H1 (cell line): ENCODE data around the gene ATF7IP. TPM values are rescaled to one million over a fixed set of nuclear protein-coding genes. Genes with fewer than 3 reads are reported as not detected.

Source experiments
- CTCF ChIA-PET: fragments of 300-600 bp; sonication (Branson Sonifier 250); formaldehyde crosslinking; loops from one replicate; lab custom pipeline; 2021; ENCODE audit not compliant: partially characterized antibody; lab: Charles Lee
- POLR2A ChIA-PET: fragments of 300-600 bp; sonication (Branson Sonifier 250); formaldehyde crosslinking; loops from one replicate; lab custom pipeline; 2021; ENCODE audit warnings: inconsistent platforms; ENCODE audit not compliant: partially characterized antibody; lab: Charles Lee
- DNase-seq, 2 experiments: peaks; one replicate each; pipeline versions ENCODE4 v3.0.0 to v3.0.0-alpha.2; 2010 to 2022; ENCODE audit warnings: low spot score in 2 of 2, low read depth in 1 of 2, mixed read lengths in 1 of 2
- FAIRE-seq: peaks from 2 replicates; lab custom pipeline; 2011; peaks lifted over from hg19 to GRCh38; lab: Jason Lieb, UNC
- H2AFZ ChIP-seq: 2 replicates; pipeline ENCODE4 v1.8.1; 2012; ENCODE audit warnings: low read length, inconsistent platforms
- H2AK5ac ChIP-seq: 2 replicates; pipeline ENCODE4 v1.6.1; 2013; ENCODE audit warnings: low read depth, low read length
- H2BK120ac ChIP-seq: replicated peaks from 2 replicates; pipeline ENCODE3; 2013; ENCODE audit warnings: low read depth, low read length, inconsistent platforms
- H2BK12ac ChIP-seq: 2 replicates; pipeline ENCODE4 v1.6.1; 2013; ENCODE audit warnings: low read depth, low read length
- H2BK15ac ChIP-seq: 2 replicates; pipeline ENCODE4 v1.6.1; 2013; ENCODE audit warnings: low read length
- H2BK20ac ChIP-seq: 2 replicates; pipeline ENCODE4 v1.6.1; 2013; ENCODE audit warnings: low read length
- H2BK5ac ChIP-seq: 2 replicates; pipeline ENCODE4 v1.6.1; 2013; ENCODE audit warnings: low read depth, low read length
- H3K14ac ChIP-seq: 2 replicates; pipeline ENCODE4 v1.6.1; 2013; ENCODE audit warnings: inconsistent platforms; ENCODE audit not compliant: insufficient read length
- H3K18ac ChIP-seq: 2 replicates; pipeline ENCODE4 v1.6.1; 2013; ENCODE audit warnings: low read length; ENCODE audit errors: extremely low read depth
- H3K23ac ChIP-seq: 2 replicates; pipeline ENCODE4 v1.6.1; 2013; ENCODE audit warnings: inconsistent platforms; ENCODE audit not compliant: insufficient read length
- H3K23me2 ChIP-seq: 2 replicates; pipeline ENCODE4 v1.6.1; 2013; ENCODE audit warnings: low read depth, low read length
- H3K27ac ChIP-seq: 2 replicates; pipeline ENCODE4 v1.6.1; 2011; ENCODE audit warnings: low read depth, low read length, inconsistent platforms
- H3K27me3 ChIP-seq, 4 experiments: replicated peaks in 1 of 4; 1 replicate in 1 of 4; 2 replicates in 3 of 4; pipeline versions ENCODE4 v1.6.1 to v1.8.1; 2011 to 2013; ENCODE audit warnings: low read length in 3 of 4, mild to moderate bottlenecking in 3 of 4, inconsistent platforms in 2 of 4, mixed read lengths in 2 of 4, moderate library complexity in 1 of 4; ENCODE audit not compliant: control insufficient read depth in 3 of 4, insufficient read depth in 3 of 4; ENCODE audit errors: extremely low read depth in 1 of 4
- H3K36me3 ChIP-seq, 4 experiments: 2 replicates each; pipeline versions ENCODE4 v1.6.1 to v1.8.1; 2011 to 2013; ENCODE audit warnings: mild to moderate bottlenecking in 4 of 4, low read length in 3 of 4, moderate library complexity in 2 of 4, control low read depth in 1 of 4, inconsistent platforms in 1 of 4; ENCODE audit not compliant: insufficient read depth in 4 of 4, control insufficient read depth in 2 of 4
- H3K4ac ChIP-seq: replicated peaks from 2 replicates; pipeline ENCODE3; 2013; ENCODE audit warnings: low read length, low read depth, mixed read lengths, inconsistent platforms; ENCODE audit not compliant: insufficient read length
- H3K4me1 ChIP-seq, 4 experiments: replicated peaks in 1 of 4; 1 replicate in 1 of 4; 2 replicates in 3 of 4; pipeline versions ENCODE4 v1.6.1 to v1.8.1; 2011 to 2013; ENCODE audit warnings: low read length in 3 of 4, inconsistent platforms in 2 of 4, mixed read lengths in 1 of 4; ENCODE audit not compliant: insufficient read depth in 4 of 4, control insufficient read depth in 3 of 4
- H3K4me2 ChIP-seq, 2 experiments: 2 replicates each; pipeline versions ENCODE4 v1.6.1 to v1.8.1; 2011 to 2013; ENCODE audit warnings: low read depth in 2 of 2, low read length in 2 of 2, control low read depth in 1 of 2, inconsistent platforms in 1 of 2, mild to moderate bottlenecking in 1 of 2; ENCODE audit not compliant: insufficient read depth in 1 of 2
- H3K4me3 ChIP-seq, 4 experiments: fragments of 200-600, 300-600 bp in 1 of 4; sonication (generic), shearing (Covaris generic), sonication (Bioruptor Twin) in 1 of 4; 2 replicates each; pipeline versions ENCODE4 v1.5.1 to v1.8.1; 2011 to 2016; ENCODE audit warnings: low read length in 4 of 4, low read depth in 3 of 4, control low read depth in 2 of 4, inconsistent platforms in 2 of 4, mild to moderate bottlenecking in 2 of 4, mixed read lengths in 1 of 4, moderate library complexity in 1 of 4; ENCODE audit not compliant: insufficient read depth in 2 of 4; ENCODE audit errors: extremely low read depth in 1 of 4
- H3K56ac ChIP-seq: replicated peaks from 2 replicates; pipeline ENCODE3; 2013; ENCODE audit warnings: low read depth, mild to moderate bottlenecking, mixed read lengths, low read length, inconsistent platforms; ENCODE audit not compliant: insufficient read length
- H3K79me1 ChIP-seq: 2 replicates; pipeline ENCODE4 v1.6.1; 2013; ENCODE audit warnings: low read depth, low read length, control low read depth
- H3K79me2 ChIP-seq, 2 experiments: 2 replicates each; pipeline versions ENCODE4 v1.6.1 to v1.8.1; 2012 to 2013; ENCODE audit warnings: low read length in 2 of 2, mild to moderate bottlenecking in 2 of 2, inconsistent platforms in 1 of 2; ENCODE audit not compliant: insufficient read depth in 2 of 2, control insufficient read depth in 1 of 2
- H3K9ac ChIP-seq, 4 experiments: replicated peaks in 1 of 4; 1 replicate in 1 of 4; 2 replicates in 3 of 4; pipeline versions ENCODE4 v1.6.1 to v1.8.1; 2011 to 2013; ENCODE audit warnings: low read depth in 3 of 4, low read length in 3 of 4, control low read depth in 2 of 4, mild to moderate bottlenecking in 2 of 4, moderate library complexity in 2 of 4, inconsistent platforms in 1 of 4; ENCODE audit errors: extremely low read depth in 1 of 4
- H3K9me3 ChIP-seq, 2 experiments: 2 replicates each; pipeline versions ENCODE4 v1.6.1 to v1.8.1; 2012 to 2013; ENCODE audit warnings: mild to moderate bottlenecking in 2 of 2, moderate library complexity in 2 of 2, control low read depth in 1 of 2, inconsistent platforms in 1 of 2, low read depth in 1 of 2, low read length in 1 of 2, mixed read lengths in 1 of 2; ENCODE audit not compliant: insufficient read depth in 2 of 2
- H4K20me1 ChIP-seq, 2 experiments: replicated peaks in 1 of 2; 2 replicates each; pipeline versions ENCODE3 to v1.8.1; 2011 to 2013; ENCODE audit warnings: inconsistent platforms in 2 of 2, low read length in 2 of 2, mild to moderate bottlenecking in 1 of 2; ENCODE audit not compliant: insufficient read depth in 2 of 2, control insufficient read depth in 1 of 2
- H4K5ac ChIP-seq: 2 replicates; pipeline ENCODE4 v1.6.1; 2013; ENCODE audit warnings: low read length, low read depth, mixed read lengths, inconsistent platforms; ENCODE audit not compliant: insufficient read length
- H4K8ac ChIP-seq: 2 replicates; pipeline ENCODE4 v1.8.0; 2013; ENCODE audit warnings: mild to moderate bottlenecking, moderate library complexity, low read length, inconsistent platforms; ENCODE audit not compliant: insufficient read depth; ENCODE audit errors: extremely low read depth
- H4K91ac ChIP-seq: replicated peaks from 2 replicates; pipeline ENCODE3; 2013; ENCODE audit warnings: low read length, mixed read lengths, inconsistent platforms; ENCODE audit not compliant: insufficient read length
- CBX5 ChIP-seq: fragments of 300-800, 300-1000 bp; sonication (generic); IDR thresholded peaks from 2 replicates; pipeline ENCODE4 v1.7.1; 2016; ENCODE audit warnings: antibody characterized with exemption, low read length, low read depth
- CBX8 ChIP-seq: fragments of 300-800, 300-1000 bp; sonication (generic); IDR thresholded peaks from 2 replicates; pipeline ENCODE4 v1.7.1; 2016; ENCODE audit warnings: low read depth, low read length, borderline replicate concordance
- CEBPB ChIP-seq: IDR thresholded peaks from 2 replicates; pipeline ENCODE4 v1.6.1; 2012; ENCODE audit warnings: low read depth, low read length
- CREB1 ChIP-seq: IDR thresholded peaks from 2 replicates; pipeline ENCODE4 v1.6.1; 2012; ENCODE audit warnings: inconsistent platforms
- EZH2 ChIP-seq: fragments of 200-600 bp; sonication (generic); IDR thresholded peaks from 2 replicates; pipeline ENCODE4 v1.7.1; 2012; ENCODE audit warnings: low read depth, mild to moderate bottlenecking, moderate library complexity, low read length, inconsistent platforms; ENCODE audit not compliant: severe bottlenecking
- JUND ChIP-seq: IDR thresholded peaks from 2 replicates; pipeline ENCODE4 v1.6.1; 2011; ENCODE audit warnings: mild to moderate bottlenecking, improper control_type of control experiment, low read length
- WGBS, 2 experiments: shearing (Covaris generic) in 1 of 2; methylation state at CpG; one replicate each; pipeline versions ENCODE4 v1.1.6 to v1.1.7; 2013 to 2015; ENCODE audit warnings: low lambda C conversion rate in 2 of 2, mixed read lengths in 2 of 2, inconsistent platforms in 1 of 2, low coverage in 1 of 2, missing lambda C conversion rate in 1 of 2; ENCODE audit not compliant: insufficient replicate concordance in 2 of 2, insufficient coverage in 1 of 2, insufficient read length in 1 of 2; ENCODE audit errors: extremely low coverage in 1 of 2, missing lambda C conversion rate in 1 of 2; 5-methylcytosine and 5-hydroxymethylcytosine counted together
- polyA plus RNA-seq, 7 experiments: library from polyadenylated mRNA; depleted of rRNA in 3 of 7; stranded (reverse) in 5 of 7; unstranded in 2 of 7; fragments of >200 nt in 5 of 7; fragments of 200-250 nt in 2 of 7; gene quantifications; 1 replicate in 5 of 7; 2 replicates in 1 of 7; 4 replicates in 1 of 7; pipeline versions ENCODE4 v1.2.1 to v1.2.3, GENCODE V29; 2011 to 2013; ENCODE audit warnings: missing spikeins in 2 of 7, mixed read lengths in 2 of 7
- total RNA-seq: library from RNA; stranded (reverse); fragmentation: NEBNext Ultra II Directional; extraction: Animal tissue kit (Norgen Biotek cat#: 25700); gene quantifications from 2 replicates; pipeline ENCODE4 v1.2.1, GENCODE V29; 2021
- TF ChIP-seq, protein P1 (sequence below): IDR thresholded peaks from 2 replicates; pipeline ENCODE4 v1.6.1; 2012; ENCODE audit warnings: inconsistent platforms

ATF7IP gene
- total and polyA plus RNA-seq, 2 of the 8 experiments (the other 6 are each of a cell fraction or from before 2014, with no cell fraction given): 34.2 to 148 TPM

DNA sequence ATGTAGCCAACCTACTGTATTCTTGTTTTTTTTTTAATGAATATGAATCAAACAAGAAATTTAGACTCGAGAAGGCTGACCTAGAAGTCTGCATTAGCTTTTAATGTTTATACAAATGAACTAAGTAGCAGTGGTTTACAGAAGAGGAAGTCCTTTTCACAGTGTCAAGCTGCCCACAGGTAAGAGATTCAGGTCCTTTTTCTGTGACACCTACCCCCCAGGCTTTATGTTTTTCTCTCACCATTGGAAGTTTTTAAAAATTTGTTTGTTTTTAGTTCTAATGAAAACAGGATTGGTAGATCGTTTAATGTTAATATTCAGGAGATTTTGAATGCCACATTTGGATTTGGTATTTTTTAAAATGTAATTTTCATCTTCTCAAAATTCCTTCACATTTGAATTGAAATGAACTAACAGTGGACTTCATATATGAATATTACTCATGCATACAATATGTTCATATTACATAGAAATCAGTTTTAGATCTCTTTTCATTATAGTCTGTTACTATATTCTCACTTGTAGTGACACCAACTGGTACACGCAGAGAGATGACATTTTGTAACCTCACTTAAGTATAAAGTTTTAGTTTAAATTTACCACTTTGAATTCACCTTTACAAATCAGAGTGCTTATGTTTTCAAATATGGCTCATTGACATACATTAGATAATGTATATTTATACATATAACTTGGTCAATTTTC is 29.7 kb downstream of the ATF7IP start:
- Histone ChIP-seq H3K9ac (no peak overlapping the region), H2AFZ (no peak overlapping the region), H4K91ac (no peak overlapping the region), H4K8ac (no peak overlapping the region), H2BK20ac (no peak overlapping the region), H3K4me1 (peaks cover 0 to 33% (median 7%) of the 10 kb centered on the region in 4 experiments; a peak in 5 of 7 replicates), H2AK5ac (no peak overlapping the region), H3K9me3 (no peaks in the 10 kb centered on the region; a peak in 1 of 4 replicates), H3K23me2 (no peaks in the 10 kb centered on the region), H3K14ac (no peak overlapping the region), H3K56ac (no peak overlapping the region), H3K79me2 (peaks cover 24 to 100% of the 10 kb centered on the region in 2 experiments), H2BK5ac (no peak overlapping the region), H3K36me3 (no peaks in the 10 kb centered on the region; a peak in 1 of 8 replicates), H4K20me1 (peaks cover 5% of the 10 kb centered on the region in 2 experiments), H3K18ac (no peak overlapping the region), H3K79me1 (no peaks in the 10 kb centered on the region; the same call in 1 of the 2 replicates), H2BK12ac (no peak overlapping the region), H3K4me2 (peak overlapping the region in 1 of 2 experiments; percentile 16; a peak in 1 of 4 replicates), H3K4ac (no peak overlapping the region), H3K23ac (no peak overlapping the region), H3K27me3 (no peaks in the 10 kb centered on the region), H4K5ac (no peak overlapping the region), H2BK15ac (no peak overlapping the region), H3K4me3 (no peak overlapping the region), H2BK120ac (no peak overlapping the region), H3K27ac (no peak overlapping the region)
- FAIRE-seq: peak; percentile 57
- ChIA-PET CTCF (interaction anchor here (0.8 to 2.2 kb wide), 12 partner anchors 11 to 157 kb away, joined by 3 to 13 read pairs (median 4); no protein-coding TSS in a partner anchor), POLR2A (interaction anchor here (0.7 to 1.9 kb wide), 5 partner anchors 10 to 173 kb away, joined by 3 to 15 read pairs (median 6); partner anchors contain the start of genes ATF7IP and PLBD1)
- 78% methylated on average over 3 of the region's 3 CpGs; no CpG with 5 or more reads in 1 of the 2 experiments for WGBS, 2 experiments
- no peak for DNase-seq
- TF ChIP-seq, protein P1, sequence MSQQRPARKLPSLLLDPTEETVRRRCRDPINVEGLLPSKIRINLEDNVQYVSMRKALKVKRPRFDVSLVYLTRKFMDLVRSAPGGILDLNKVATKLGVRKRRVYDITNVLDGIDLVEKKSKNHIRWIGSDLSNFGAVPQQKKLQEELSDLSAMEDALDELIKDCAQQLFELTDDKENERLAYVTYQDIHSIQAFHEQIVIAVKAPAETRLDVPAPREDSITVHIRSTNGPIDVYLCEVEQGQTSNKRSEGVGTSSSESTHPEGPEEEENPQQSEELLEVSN: no peak
- TF ChIP-seq CBX8 (no peak), CEBPB (no peak), CREB1 (no peak), JUND (no peak), EZH2 (no peak), CBX5 (no peak)
